ENCODE measurements around the gene CHD6.

DNA sequence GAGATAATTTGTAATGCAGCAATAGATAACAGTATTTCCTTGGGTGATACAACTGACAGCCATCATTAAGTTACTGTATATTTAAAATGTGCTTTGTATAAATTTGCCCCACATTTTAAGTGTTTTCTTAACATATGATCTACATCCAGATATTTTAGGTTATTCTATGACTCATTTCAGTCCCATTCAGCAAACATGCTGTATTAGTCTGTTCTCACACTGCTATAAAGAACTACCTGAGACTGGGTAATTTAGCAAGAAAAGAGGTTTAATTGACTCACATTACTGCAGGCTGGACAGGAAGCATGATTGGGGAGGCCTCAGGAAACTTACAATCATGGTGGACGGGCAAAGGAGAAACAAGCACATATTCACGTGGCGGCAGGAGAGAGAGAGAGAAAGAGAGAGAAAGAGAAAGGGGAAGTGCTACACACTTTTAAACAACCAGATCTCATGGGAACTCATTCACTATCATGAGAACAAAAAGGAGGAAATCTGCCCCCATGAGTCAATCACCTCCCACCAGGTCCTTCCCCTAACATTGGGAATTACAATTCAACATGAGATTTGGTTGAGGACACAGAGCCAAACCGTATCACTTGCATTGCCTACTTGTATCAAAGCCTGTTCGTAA is 9.6 kb upstream of the CHD6 start:
- TF ChIP-seq, protein P1, sequence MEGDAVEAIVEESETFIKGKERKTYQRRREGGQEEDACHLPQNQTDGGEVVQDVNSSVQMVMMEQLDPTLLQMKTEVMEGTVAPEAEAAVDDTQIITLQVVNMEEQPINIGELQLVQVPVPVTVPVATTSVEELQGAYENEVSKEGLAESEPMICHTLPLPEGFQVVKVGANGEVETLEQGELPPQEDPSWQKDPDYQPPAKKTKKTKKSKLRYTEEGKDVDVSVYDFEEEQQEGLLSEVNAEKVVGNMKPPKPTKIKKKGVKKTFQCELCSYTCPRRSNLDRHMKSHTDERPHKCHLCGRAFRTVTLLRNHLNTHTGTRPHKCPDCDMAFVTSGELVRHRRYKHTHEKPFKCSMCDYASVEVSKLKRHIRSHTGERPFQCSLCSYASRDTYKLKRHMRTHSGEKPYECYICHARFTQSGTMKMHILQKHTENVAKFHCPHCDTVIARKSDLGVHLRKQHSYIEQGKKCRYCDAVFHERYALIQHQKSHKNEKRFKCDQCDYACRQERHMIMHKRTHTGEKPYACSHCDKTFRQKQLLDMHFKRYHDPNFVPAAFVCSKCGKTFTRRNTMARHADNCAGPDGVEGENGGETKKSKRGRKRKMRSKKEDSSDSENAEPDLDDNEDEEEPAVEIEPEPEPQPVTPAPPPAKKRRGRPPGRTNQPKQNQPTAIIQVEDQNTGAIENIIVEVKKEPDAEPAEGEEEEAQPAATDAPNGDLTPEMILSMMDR (IDR thresholded peaks at IDR 0.05; ENCODE audit: low read depth, low read length, missing input control): no peak
- TF ChIP-seq RAD21 (IDR thresholded peaks at IDR 0.05): no peak
- TF ChIP-seq, protein P2, sequence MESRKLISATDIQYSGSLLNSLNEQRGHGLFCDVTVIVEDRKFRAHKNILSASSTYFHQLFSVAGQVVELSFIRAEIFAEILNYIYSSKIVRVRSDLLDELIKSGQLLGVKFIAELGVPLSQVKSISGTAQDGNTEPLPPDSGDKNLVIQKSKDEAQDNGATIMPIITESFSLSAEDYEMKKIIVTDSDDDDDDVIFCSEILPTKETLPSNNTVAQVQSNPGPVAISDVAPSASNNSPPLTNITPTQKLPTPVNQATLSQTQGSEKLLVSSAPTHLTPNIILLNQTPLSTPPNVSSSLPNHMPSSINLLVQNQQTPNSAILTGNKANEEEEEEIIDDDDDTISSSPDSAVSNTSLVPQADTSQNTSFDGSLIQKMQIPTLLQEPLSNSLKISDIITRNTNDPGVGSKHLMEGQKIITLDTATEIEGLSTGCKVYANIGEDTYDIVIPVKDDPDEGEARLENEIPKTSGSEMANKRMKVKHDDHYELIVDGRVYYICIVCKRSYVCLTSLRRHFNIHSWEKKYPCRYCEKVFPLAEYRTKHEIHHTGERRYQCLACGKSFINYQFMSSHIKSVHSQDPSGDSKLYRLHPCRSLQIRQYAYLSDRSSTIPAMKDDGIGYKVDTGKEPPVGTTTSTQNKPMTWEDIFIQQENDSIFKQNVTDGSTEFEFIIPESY (IDR thresholded peaks at IDR 0.05): no peak

Measured in liver (tissue), 3 donors.